GM12872 (cell line): ENCODE data around the gene DNAJB4.

ENCODE experiments used
- CTCF ChIP-seq: IDR thresholded peaks from 3 replicates; pipeline ENCODE4 v1.5.1; 2011; ENCODE audit warnings: low read depth, mild to moderate bottlenecking, low read length, moderate library complexity; ENCODE audit not compliant: insufficient read depth

Gene DNAJB4

GRCh38 chr1:78040484-78041089, 35.8 kb downstream of the DNAJB4 start:
- no peak for TF ChIP-seq CTCF

GRCh38 chr1:78043436-78043835, 38.7 kb downstream of the DNAJB4 start:
- TF ChIP-seq CTCF = no peak

DNA sequence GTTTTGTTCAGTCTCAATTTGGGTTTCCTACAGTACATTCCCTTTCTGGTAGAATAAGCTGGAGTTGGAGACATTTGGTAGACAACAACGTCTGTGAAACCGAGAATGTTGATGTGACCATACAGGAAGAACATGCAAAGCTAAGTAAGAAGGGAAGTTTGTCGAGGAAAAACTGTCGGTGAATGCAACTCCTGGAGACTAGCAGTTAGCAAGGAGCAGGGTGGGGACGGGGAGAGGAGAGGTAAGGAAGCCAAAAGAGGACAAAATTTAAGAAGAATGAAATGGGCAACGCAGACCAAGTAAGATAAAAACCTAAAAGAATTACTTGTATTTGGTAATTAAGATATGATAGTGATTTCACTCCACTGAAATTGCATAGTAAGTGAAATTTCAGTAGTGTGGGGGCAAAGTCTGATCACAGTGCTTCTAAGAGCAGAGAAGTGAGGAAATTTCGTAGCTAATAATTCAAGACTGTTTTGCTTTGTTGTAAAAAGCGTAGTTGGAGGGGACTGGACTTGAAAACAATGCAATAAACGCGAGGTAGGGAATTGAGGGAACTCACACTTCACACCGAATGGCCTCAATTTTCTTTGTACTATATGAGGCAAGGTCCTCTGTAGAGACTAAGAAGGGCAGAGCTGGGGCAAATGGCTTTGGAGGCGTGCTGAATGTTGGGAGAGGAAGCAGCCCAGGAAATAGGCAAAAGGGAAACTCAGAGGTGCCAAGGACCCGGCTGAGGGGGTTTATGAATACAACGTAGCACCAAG, 40.2 kb downstream of the DNAJB4 start:
- TF ChIP-seq CTCF = no peak

- TF ChIP-seq CTCF = no peak
These were observed 40.8 kb downstream of the DNAJB4 start for GRCh38 chr1:78045563-78045925.

- no peak for TF ChIP-seq CTCF
These were observed 41.4 kb downstream of the DNAJB4 start, which contains the start of gene GIPC2 for GRCh38 chr1:78045926-78046778. TSS of gene GIPC2 (plus strand) at chr1:78045966. CDS start at chr1:78046095, 129 bp downstream.

- no peak for TF ChIP-seq CTCF
These were observed 42.4 kb downstream of the DNAJB4 start for GRCh38 chr1:78047106-78047505.

GRCh38 chr1:78047631-78048030, 42.9 kb downstream of the DNAJB4 start:
- TF ChIP-seq CTCF = no peak
